ENCODE measurements around the gene VPS45. TPM values are rescaled to one million over a fixed set of nuclear protein-coding genes. Genes with fewer than 3 reads are reported as not detected.

Gene VPS45
- total RNA-seq, 2 experiments from 2014 or later: 19.4 to 22.8 TPM

DNA sequence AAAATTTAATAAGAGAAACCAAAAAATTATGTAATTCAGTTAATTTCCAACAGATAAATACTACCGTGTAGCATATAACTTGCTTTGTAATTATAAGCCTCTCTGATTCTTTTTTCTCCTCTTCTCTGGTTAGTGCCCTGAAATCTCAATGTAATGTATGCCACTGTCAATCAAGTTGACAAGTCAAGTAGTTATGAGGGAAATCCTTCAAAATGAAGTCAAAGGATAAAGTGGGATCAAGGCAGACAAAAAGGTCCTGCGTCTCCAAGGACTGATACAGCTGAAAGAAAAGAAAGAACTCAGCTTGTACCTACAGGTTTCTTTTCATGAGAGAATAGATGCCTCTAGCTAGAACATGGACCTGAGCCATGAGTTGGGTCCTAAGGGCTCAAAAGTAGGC, 19.8 kb downstream of the VPS45 start:
- Mint-ChIP-seq H3K4me3 (no peak overlapping the region), H3K27ac (no peak overlapping the region), H3K4me1 (ENCODE audit: low read depth) (peaks cover 12% of the 10 kb centered on the region), H3K36me3 (ENCODE audit: low read depth) (peaks cover 20% of the 10 kb centered on the region), H3K9me3 (no peaks in the 10 kb centered on the region), H3K27me3 (no peaks in the 10 kb centered on the region)
- ATAC-seq (no peak), DNase-seq (no peak)
- intact Hi-C loops (cut with micrococcal nuclease): no loop called here
- POLR2A ChIA-PET: no interaction called here
- TF ChIP-seq, protein P1, sequence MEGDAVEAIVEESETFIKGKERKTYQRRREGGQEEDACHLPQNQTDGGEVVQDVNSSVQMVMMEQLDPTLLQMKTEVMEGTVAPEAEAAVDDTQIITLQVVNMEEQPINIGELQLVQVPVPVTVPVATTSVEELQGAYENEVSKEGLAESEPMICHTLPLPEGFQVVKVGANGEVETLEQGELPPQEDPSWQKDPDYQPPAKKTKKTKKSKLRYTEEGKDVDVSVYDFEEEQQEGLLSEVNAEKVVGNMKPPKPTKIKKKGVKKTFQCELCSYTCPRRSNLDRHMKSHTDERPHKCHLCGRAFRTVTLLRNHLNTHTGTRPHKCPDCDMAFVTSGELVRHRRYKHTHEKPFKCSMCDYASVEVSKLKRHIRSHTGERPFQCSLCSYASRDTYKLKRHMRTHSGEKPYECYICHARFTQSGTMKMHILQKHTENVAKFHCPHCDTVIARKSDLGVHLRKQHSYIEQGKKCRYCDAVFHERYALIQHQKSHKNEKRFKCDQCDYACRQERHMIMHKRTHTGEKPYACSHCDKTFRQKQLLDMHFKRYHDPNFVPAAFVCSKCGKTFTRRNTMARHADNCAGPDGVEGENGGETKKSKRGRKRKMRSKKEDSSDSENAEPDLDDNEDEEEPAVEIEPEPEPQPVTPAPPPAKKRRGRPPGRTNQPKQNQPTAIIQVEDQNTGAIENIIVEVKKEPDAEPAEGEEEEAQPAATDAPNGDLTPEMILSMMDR (IDR thresholded peaks at IDR 0.05): no peak
- CTCF ChIA-PET: interaction anchor here (0.9 kb wide), 1 partner anchor 14 kb away, joined by 4 read pairs; no protein-coding TSS in a partner anchor

DNA sequence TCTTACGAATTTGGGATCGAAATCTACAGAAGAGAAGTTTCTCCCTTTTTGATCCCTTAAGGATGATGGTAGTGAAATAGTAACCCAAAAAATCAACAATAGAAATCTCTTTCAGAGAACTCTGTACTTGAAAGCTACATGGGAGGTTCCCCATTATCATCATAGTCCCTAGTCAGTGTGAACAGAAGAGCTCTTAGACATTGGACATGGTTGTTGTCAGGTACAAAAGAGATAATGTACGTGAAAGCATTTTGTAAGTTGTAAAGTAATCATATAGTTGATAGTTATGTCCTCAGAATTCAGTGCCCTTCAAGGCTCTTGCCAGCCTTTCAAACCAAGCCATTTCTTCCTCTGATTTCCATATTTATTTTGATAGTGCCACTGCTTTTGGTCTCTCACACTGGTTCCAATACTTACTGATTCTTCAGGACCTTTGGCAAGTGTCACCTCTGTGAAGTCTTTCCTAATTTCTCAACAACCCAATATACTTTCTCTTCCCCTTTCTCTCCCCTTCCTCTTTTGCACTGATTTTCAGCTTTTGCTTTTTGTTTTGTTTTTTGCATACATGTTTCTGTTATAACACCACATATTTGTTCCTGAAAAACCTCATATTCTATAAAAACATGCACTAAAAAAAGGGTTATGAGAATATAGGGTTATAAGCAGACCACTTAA, 22.4 kb downstream of the VPS45 start:
- H3K27me3 Mint-ChIP-seq: no peaks in the 10 kb centered on the region
- ChIA-PET CTCF (interaction anchor here (0.9 to 1.2 kb wide), 3 partner anchors 16 to 128 kb away, joined by 3 to 4 read pairs (median 3); no protein-coding TSS in a partner anchor), POLR2A (no interaction called here)
- H3K4me3 Mint-ChIP-seq: no peak overlapping the region
- H3K9me3 Mint-ChIP-seq: no peaks in the 10 kb centered on the region
- H3K27ac Mint-ChIP-seq: no peak overlapping the region
- intact Hi-C loops (cut with micrococcal nuclease): no loop called here
- DNase-seq (no peak), ATAC-seq (no peak)
- TF ChIP-seq, protein P1 (IDR thresholded peaks at IDR 0.05): no peak
- H3K4me1 Mint-ChIP-seq (ENCODE audit: low read depth): peaks cover 17% of the 10 kb centered on the region
- peaks cover 25% of the 10 kb centered on the region for H3K36me3 Mint-ChIP-seq (ENCODE audit: low read depth)

GRCh38 chr1:150092180-150092791, 24.7 kb downstream of the VPS45 start:
- TF ChIP-seq, protein P1 (IDR thresholded peaks at IDR 0.05): no peak
- intact Hi-C loops (cut with micrococcal nuclease): no loop called here
- ATAC-seq (peak; percentile 62), DNase-seq (no peak)
- ChIA-PET CTCF (interaction anchor here (0.9 to 1.6 kb wide), 4 partner anchors 11 to 130 kb away, joined by 3 read pairs; no protein-coding TSS in a partner anchor), POLR2A (interaction anchor here (0.7 to 1.3 kb wide), 3 partner anchors 19 to 97 kb away, joined by 3 to 4 read pairs (median 4); no protein-coding TSS in a partner anchor)
- no peaks in the 10 kb centered on the region for H3K9me3 Mint-ChIP-seq
- H3K4me3 Mint-ChIP-seq: peak overlapping the region; percentile 30
- H3K27me3 Mint-ChIP-seq: no peaks in the 10 kb centered on the region
- peaks cover 17% of the 10 kb centered on the region for H3K4me1 Mint-ChIP-seq (ENCODE audit: low read depth)
- peak overlapping the region; percentile 75 for H3K27ac Mint-ChIP-seq
- H3K36me3 Mint-ChIP-seq (ENCODE audit: low read depth): peaks cover 24% of the 10 kb centered on the region

GRCh38 chr1:150093805-150094204, 26.2 kb downstream of the VPS45 start:
- H3K9me3 Mint-ChIP-seq: no peaks in the 10 kb centered on the region
- intact Hi-C loops (cut with micrococcal nuclease): no loop called here
- no peak overlapping the region for H3K4me3 Mint-ChIP-seq
- ChIA-PET CTCF (interaction anchor here (1.0 to 1.6 kb wide), 3 partner anchors 10 to 94 kb away, joined by 4 to 7 read pairs (median 4); no protein-coding TSS in a partner anchor), POLR2A (no interaction called here)
- no peak overlapping the region for H3K27ac Mint-ChIP-seq
- TF ChIP-seq, protein P1 (IDR thresholded peaks at IDR 0.05): no peak
- ATAC-seq (no peak), DNase-seq (no peak)
- H3K36me3 Mint-ChIP-seq (ENCODE audit: low read depth): peaks cover 21% of the 10 kb centered on the region
- no peaks in the 10 kb centered on the region for H3K27me3 Mint-ChIP-seq
- peaks cover 17% of the 10 kb centered on the region for H3K4me1 Mint-ChIP-seq (ENCODE audit: low read depth)
